T-helper 17 cell (primary cell): ENCODE measurements around the gene ADGRL3. TPM values are rescaled to one million over a fixed set of nuclear protein-coding genes. Genes with fewer than 3 reads are reported as not detected.
"Not testable (repeated sequence)": the region's sequence is repeated elsewhere in the genome, so short reads cannot be mapped to it uniquely, and the experiment has no call there.

Experiments
- ATAC-seq: fragments of 150-1000 bp; cut with Tn5 transposase; 2 replicates; pipeline ENCODE4 v1.10.0; 2021; ENCODE audit warnings: mild to moderate bottlenecking, moderate library complexity
- DNase-seq, 3 donors: peaks; one replicate each; pipeline versions ENCODE4 v3.0.0 to v3.0.0-alpha.2; 2020 to 2021
- H3K9me3 ChIP-seq: one replicate; pipeline ENCODE4 v1.7.0; 2013; ENCODE audit warnings: low read length, mild to moderate bottlenecking; ENCODE audit not compliant: control insufficient read depth, poor library complexity, severe bottlenecking
- H3K27ac Mint-ChIP-seq: one replicate; pipeline ENCODE4 v1.8.0; 2022; ENCODE audit warnings: mild to moderate bottlenecking, moderate library complexity, mixed read lengths
- H3K27me3 Mint-ChIP-seq: one replicate; pipeline ENCODE4 v1.8.0; 2022; ENCODE audit warnings: mixed read lengths
- H3K36me3 Mint-ChIP-seq: one replicate; pipeline ENCODE4 v1.8.0; 2022; ENCODE audit warnings: low read depth, mixed read lengths
- H3K4me1 Mint-ChIP-seq: one replicate; pipeline ENCODE4 v1.8.0; 2022; ENCODE audit warnings: mild to moderate bottlenecking, mixed read lengths
- H3K4me3 Mint-ChIP-seq: one replicate; pipeline ENCODE4 v1.8.0; 2022; ENCODE audit warnings: mild to moderate bottlenecking, moderate library complexity, mixed read lengths
- total RNA-seq, 4 donors: library from RNA in 2 of 4; stranded (reverse) in 2 of 4; gene quantifications; one replicate each; pipeline ENCODE4 v1.2.3 and lab custom pipeline; 2022 to 2026

The ADGRL3 gene
- total RNA-seq, 2 donors from 2014 or later, result not detected

DNA sequence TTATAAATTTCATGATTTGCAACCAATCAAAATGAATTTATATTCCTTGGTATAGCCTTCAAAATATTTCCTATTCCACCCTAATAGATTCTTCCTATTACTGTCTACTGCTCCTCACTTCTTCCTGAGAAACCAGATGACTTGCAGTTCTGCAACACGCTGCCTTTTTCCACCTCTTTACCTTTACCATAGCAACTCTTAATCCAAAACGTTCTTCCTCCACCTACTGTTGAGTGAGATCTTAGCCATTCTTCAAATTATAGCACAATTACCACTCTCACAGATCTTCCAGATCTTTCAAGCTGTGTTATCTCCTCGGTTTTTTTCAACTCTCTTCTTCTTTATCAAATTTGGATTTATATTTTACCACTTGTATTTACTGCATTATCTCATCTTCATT, 289.8 kb downstream of the ADGRL3 start:
- DNase-seq (no peak), ATAC-seq (no peak)
- Mint-ChIP-seq H3K27ac (no peak overlapping the region), H3K4me3 (no peak overlapping the region), H3K36me3 (no peaks in the 10 kb centered on the region), H3K4me1 (no peaks in the 10 kb centered on the region), H3K27me3 (no peaks in the 10 kb centered on the region)
- H3K9me3 ChIP-seq, result no peaks in the 10 kb centered on the region

DNA sequence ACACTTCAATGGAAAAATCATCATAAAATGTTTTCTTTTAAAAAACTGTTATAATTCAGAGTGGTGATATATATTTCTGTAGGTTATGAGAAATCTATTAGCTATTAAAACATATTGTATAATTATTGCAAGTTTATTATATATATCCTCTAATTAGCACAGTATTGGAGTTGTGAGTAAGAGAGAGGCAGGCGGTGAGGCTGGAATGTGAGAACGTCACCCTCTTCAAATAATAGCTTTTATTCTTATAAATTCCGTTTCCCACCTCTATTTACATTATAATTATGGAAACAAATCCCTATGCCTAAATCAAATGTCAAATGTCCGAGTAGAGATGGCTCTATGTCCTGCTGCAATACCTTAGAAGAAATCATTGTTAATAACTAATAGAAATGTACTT, 292.9 kb downstream of the ADGRL3 start:
- H3K27ac Mint-ChIP-seq, result no peak overlapping the region
- DNase-seq (no peak), ATAC-seq (no peak)
- H3K4me1 Mint-ChIP-seq, result no peaks in the 10 kb centered on the region
- no peak overlapping the region for H3K4me3 Mint-ChIP-seq
- H3K9me3 ChIP-seq, result no peaks in the 10 kb centered on the region
- H3K36me3 Mint-ChIP-seq, result no peaks in the 10 kb centered on the region
- H3K27me3 Mint-ChIP-seq, result no peaks in the 10 kb centered on the region

DNA sequence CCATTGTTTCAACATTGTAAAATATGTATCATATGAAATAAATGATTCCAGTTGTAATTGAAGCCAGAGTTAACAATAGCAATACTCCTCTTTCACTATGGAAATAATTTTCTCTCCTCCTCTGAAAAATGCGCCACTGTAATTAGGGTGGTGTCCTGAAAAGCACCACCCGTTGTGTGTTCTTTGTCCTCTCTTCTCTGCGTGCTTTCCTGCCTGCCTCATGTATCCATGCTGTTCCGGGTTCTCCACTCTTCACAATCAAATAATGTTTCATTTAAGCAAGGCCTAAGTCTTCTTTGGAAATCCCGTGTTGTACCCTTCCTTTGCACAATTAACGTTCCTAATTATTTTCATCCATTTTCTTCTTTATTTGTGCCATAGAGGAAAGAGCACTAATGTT, 293.3 kb downstream of the ADGRL3 start:
- ATAC-seq (no peak), DNase-seq (no peak)
- H3K27ac Mint-ChIP-seq, result no peak overlapping the region
- H3K4me1 Mint-ChIP-seq, result no peaks in the 10 kb centered on the region
- no peaks in the 10 kb centered on the region for H3K36me3 Mint-ChIP-seq
- no peak overlapping the region for H3K4me3 Mint-ChIP-seq
- H3K9me3 ChIP-seq, result no peaks in the 10 kb centered on the region
- no peaks in the 10 kb centered on the region for H3K27me3 Mint-ChIP-seq

DNA sequence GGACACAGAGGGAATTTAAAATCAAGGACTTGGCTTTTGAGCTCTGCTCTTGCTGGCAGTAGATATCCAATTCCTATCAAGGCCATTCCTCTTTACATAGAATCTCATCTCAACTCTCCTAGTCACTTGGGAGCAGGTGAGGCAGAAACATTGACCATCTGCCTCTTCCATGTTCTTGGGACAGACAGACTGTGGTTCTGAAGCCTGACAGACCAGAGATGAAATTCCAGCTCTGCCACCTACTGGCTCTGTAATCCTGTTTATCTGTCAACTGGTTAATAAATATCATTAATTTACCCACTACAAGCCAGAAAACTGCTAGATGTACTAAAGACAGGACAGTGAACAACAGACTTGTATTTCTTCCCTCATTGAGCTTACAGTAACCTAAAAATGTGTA, 300.8 kb downstream of the ADGRL3 start:
- H3K4me1 Mint-ChIP-seq, result no peaks in the 10 kb centered on the region
- no peak for ATAC-seq
- no peaks in the 10 kb centered on the region for H3K36me3 Mint-ChIP-seq
- no peak for DNase-seq
- H3K27ac Mint-ChIP-seq, result no peak overlapping the region
- no peaks in the 10 kb centered on the region for H3K9me3 ChIP-seq
- no peak overlapping the region for H3K4me3 Mint-ChIP-seq
- H3K27me3 Mint-ChIP-seq, result no peaks in the 10 kb centered on the region

DNA sequence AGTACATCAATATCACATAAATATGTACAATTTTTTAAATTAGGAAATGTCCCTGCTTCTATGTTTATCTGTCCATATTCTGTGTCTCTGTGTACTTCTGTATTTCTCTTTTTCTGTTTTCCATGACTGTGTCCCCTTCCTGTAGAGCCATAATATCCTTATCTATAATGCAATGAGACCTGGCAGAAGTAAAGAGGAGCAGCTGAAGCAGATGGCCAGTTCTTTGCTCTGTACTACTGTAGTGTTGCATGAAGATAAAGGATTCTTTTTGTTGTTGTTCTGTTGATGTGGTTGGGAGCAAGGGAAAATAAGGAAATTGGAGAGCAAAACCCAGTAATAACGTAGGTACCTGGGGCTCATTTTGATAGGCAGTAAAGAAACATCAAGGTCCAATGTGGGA, 301.7 kb downstream of the ADGRL3 start:
- H3K27me3 Mint-ChIP-seq, result no peaks in the 10 kb centered on the region
- H3K4me1 Mint-ChIP-seq, result no peaks in the 10 kb centered on the region
- H3K4me3 Mint-ChIP-seq, result no peak overlapping the region
- no peak for ATAC-seq
- H3K36me3 Mint-ChIP-seq, result no peaks in the 10 kb centered on the region
- H3K9me3 ChIP-seq, result no peaks in the 10 kb centered on the region
- no peak for DNase-seq
- H3K27ac Mint-ChIP-seq, result no peak overlapping the region

DNA sequence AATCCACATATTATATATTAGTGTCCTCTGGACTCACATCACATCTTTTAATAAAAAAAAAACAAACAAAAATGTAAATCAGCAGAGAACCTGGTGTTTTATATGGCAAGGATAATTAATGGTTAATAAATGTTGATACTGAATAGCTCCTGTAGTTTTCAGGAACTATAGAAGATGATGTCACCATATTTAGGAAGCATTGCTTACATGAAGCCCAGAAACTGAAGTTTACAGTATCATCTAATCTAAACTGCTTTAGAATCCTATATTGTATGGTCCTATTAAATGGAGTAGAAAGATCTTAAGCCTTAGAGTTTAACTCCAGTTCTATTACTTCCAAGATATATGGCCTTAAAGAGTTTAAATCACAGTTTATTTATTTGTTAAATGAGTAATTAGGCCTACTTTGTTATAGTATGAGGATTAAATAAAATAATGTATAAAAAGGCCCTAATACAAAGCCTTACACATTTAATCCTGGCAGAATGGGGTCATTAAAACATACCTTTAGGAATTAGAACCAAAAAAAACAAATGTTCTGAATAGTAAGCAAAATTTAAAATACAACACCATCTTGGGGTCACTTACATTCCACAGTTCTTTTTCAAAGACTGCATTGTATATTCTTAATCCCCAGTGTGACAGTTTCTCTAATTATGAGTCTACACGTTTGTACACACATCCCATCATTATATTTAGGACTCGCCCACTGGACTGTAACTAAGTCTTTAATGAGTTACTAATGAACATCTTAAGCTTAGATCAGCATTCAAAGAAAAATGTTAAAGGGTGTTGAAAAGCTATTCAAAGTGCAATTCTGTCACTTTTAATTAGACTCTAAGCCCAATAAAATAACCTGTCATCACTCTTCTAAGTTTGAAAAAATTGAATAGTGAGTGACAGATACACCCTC, 305.9 kb downstream of the ADGRL3 start:
- H3K27ac Mint-ChIP-seq, result no peak overlapping the region
- DNase-seq, result no peak
- H3K4me1 Mint-ChIP-seq, result no peaks in the 10 kb centered on the region
- H3K9me3 ChIP-seq, result no peaks in the 10 kb centered on the region
- no peaks in the 10 kb centered on the region for H3K36me3 Mint-ChIP-seq
- no peak overlapping the region for H3K4me3 Mint-ChIP-seq
- no peaks in the 10 kb centered on the region for H3K27me3 Mint-ChIP-seq
- ATAC-seq, result no peak

DNA sequence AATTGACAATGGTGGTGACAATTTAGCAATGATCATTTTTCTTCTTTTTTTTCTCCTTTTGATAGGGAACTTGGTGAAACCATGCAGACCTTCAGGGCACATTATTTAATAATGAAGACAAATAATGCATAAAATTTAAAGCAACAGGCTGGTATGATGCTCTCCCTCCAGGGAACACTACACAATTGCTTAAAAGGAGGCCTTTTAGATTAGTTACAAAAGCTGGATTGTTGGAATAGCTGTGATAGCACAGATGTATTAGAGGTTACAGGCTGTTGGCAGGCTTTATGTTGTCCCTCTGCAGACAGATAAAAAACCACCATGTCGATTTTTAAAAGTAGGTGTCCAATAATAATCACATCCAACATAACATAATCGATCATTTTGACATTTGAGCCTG, 307.0 kb downstream of the ADGRL3 start:
- Mint-ChIP-seq H3K4me1 (no peaks in the 10 kb centered on the region), H3K27ac (no peak overlapping the region), H3K4me3 (no peak overlapping the region), H3K36me3 (no peaks in the 10 kb centered on the region), H3K27me3 (no peaks in the 10 kb centered on the region)
- ATAC-seq, result no peak
- no peak for DNase-seq
- H3K9me3 ChIP-seq, result no peaks in the 10 kb centered on the region

DNA sequence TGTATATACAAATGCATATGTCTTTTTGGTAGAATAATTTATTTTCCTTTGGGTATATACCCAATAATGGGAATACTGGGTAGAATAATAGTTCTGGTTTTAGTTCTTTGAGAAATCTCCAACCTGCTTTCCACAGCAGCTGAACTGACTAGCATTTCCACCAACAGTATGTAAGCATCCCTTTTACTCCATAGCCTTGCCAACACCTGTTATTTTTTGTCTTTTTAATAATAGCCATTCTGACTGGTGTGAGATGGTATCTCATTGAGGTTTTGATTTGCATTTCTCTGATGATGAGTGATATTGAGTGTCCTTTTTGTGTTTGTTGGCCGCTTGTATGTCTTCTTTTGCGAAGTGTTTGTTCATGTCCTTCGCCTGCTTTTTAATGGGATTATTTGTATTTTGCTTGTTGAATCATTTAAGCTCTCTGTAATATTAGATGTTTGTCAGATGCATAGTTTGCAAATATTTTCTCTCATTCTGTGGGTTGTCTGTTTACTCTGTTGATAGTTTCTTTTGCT, 309.7 kb downstream of the ADGRL3 start:
- not testable (repeated sequence) for H3K4me3 Mint-ChIP-seq, H3K27ac Mint-ChIP-seq, H3K36me3 Mint-ChIP-seq, DNase-seq, H3K4me1 Mint-ChIP-seq, ATAC-seq, H3K9me3 ChIP-seq, H3K27me3 Mint-ChIP-seq

DNA sequence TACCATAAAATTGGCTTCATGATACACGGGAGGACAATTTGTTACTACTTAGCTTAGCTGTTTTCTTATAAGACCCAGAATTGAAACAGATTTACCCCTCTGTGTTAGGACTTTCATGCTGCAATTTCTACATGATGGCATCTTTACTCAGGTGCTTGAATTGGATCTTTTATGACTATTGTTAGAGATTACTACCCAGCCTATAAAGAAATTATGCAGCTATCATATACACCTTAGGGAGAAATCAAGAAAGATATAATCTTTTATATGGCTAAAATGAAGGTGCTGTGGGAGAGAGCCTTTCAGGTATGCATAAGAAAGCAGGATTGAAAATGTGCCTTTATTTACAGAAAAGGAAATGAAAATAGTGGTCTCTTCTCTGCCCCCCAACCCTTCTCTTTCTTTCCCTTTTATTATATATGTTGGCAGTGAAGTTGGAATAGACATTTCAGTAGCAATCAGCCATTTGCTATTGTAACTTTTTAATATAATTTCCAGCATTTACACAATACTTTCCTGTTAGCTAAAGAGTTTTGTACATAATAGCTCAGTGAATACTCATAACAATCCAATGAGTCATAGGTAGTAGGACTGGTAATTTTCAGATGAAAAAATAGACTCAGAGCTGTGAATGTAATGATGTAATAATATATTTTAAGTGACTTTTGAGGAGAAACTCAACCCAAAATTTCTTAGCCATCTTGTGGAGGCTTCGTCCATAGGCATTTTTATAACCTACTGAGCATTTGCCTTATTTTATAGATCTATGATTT, 311.8 kb downstream of the ADGRL3 start:
- Mint-ChIP-seq H3K27ac (no peak overlapping the region), H3K4me1 (no peaks in the 10 kb centered on the region), H3K4me3 (no peak overlapping the region), H3K36me3 (no peaks in the 10 kb centered on the region), H3K27me3 (no peaks in the 10 kb centered on the region)
- no peaks in the 10 kb centered on the region for H3K9me3 ChIP-seq
- DNase-seq (no peak), ATAC-seq (no peak)

DNA sequence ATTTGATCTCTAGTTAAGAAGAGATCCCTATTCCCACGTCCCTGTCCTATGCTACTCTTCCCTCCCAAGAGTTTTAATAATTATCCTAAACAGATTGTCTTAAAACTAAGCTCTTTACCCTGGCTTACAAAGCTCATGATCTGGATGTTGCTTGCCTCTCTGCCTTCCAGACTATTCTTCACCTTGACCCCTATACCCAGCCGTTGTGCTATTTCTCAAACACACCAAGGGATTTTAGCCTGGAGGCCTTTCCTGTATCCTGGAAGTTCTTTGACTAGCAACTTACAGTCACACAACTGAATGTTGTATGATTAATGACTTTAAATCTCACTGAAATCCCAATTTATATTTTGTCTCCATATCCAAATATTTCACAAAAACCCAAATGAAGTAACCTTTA, 314.9 kb downstream of the ADGRL3 start:
- no peak for ATAC-seq
- no peak overlapping the region for H3K27ac Mint-ChIP-seq
- H3K27me3 Mint-ChIP-seq, result no peaks in the 10 kb centered on the region
- no peaks in the 10 kb centered on the region for H3K36me3 Mint-ChIP-seq
- no peaks in the 10 kb centered on the region for H3K4me1 Mint-ChIP-seq
- no peak overlapping the region for H3K4me3 Mint-ChIP-seq
- H3K9me3 ChIP-seq, result no peaks in the 10 kb centered on the region
- DNase-seq, result no peak

DNA sequence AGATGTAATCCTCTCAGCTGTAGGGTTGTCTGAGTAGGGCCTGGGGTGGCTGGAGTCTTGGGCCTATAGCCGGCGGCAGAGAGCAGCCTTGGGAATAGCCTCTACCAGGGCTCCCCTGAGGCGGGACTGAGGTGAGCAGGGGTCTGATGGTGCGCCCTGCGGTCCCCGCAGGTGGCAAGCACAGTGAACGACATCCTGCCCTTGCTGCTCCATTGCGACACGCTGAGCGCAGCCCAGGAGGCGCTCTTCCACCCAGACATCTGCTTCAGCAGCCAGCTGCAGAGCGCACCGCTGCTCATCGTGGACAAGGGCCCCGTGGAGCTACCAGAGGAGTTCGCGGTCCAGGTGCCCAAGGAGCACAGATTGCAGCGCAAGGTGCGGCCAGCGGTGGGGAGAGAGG, 317.0 kb downstream of the ADGRL3 start:
- H3K9me3 ChIP-seq, result no peaks in the 10 kb centered on the region

DNA sequence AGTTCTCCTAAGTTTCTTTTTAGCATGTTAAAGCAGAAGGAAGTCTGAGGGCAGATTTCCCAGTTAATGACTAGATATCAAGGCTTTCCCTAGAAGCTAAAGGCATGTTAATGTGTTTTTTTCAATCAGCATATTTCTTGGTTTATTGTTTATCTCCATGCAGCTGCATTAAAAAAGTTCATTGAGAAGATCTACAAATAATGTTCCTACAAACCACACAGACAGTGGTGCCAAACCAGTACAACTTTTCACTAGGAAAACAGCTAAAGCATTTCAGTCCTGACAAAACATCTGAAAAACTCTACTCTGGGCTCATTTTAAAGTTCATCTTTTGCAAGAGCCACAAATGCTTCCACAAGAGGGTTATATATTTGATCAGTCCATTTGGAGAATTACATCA, 320.0 kb downstream of the ADGRL3 start:
- no peaks in the 10 kb centered on the region for H3K9me3 ChIP-seq
- H3K4me1 Mint-ChIP-seq, result no peaks in the 10 kb centered on the region
- H3K27me3 Mint-ChIP-seq, result no peaks in the 10 kb centered on the region
- ATAC-seq (no peak), DNase-seq (no peak)
- H3K4me3 Mint-ChIP-seq, result no peak overlapping the region
- no peak overlapping the region for H3K27ac Mint-ChIP-seq
- no peaks in the 10 kb centered on the region for H3K36me3 Mint-ChIP-seq

More for the DNA sequence above, 317.0 kb downstream of the ADGRL3 start:
- no peaks in the 10 kb centered on the region for H3K36me3 Mint-ChIP-seq
- H3K4me3 Mint-ChIP-seq, result no peak overlapping the region
- no peak for ATAC-seq
- DNase-seq, result no peak
- no peaks in the 10 kb centered on the region for H3K4me1 Mint-ChIP-seq
- H3K27me3 Mint-ChIP-seq, result no peaks in the 10 kb centered on the region
- no peak overlapping the region for H3K27ac Mint-ChIP-seq

DNA sequence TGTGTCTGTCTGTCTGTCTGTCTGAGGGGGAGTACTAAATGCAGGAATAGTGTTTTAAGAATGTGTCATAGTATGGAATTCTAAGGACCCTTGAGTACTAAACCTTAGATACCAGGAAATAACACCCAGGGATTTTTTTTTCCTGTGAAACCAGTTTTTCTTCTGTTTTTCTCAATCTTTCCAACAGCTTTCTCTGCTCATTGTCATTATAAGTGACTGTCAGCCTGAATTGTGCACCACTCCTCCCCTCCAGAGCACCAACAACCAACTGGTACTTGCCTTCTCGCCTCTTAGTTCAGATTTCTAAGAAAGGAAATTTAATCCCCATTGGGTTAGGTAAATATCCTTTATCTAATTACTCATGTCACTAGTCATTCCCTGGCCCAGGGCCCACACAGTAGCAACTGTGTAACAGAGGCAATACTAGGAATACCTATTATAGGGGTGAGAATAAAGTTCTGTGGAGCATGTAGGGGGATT, 320.6 kb downstream of the ADGRL3 start:
- no peak overlapping the region for H3K27ac Mint-ChIP-seq
- H3K4me1 Mint-ChIP-seq, result no peaks in the 10 kb centered on the region
- no peaks in the 10 kb centered on the region for H3K9me3 ChIP-seq
- ATAC-seq (no peak), DNase-seq (no peak)
- H3K4me3 Mint-ChIP-seq, result no peak overlapping the region
- H3K27me3 Mint-ChIP-seq, result no peaks in the 10 kb centered on the region
- no peaks in the 10 kb centered on the region for H3K36me3 Mint-ChIP-seq
